HEK293 (cell line): Measurements from ENCODE around the gene DNAJB8.

Experiments
- CTCF ChIA-PET: fragments of 350-600 bp; formaldehyde crosslinking; extraction: SDS; loops from one replicate; lab custom pipeline; 2021; ENCODE audit warnings: antibody characterized with exemption; lab: Yijun Ruan, JAX
- POLR2A ChIA-PET: fragments of 300-600 bp; formaldehyde crosslinking; extraction: SDS; loops from one replicate; lab custom pipeline; 2020; ENCODE audit warnings: antibody characterized with exemption, inconsistent platforms; lab: Yijun Ruan, JAX
- H3K27ac ChIP-seq: fragments of 200-500 bp; sonication (Bioruptor generic); 2 replicates; pipeline ENCODE4 v1.5.1; 2014; ENCODE audit warnings: low read depth, low read length, control low read depth, inconsistent platforms; ENCODE audit errors: extremely low read depth
- H3K36me3 ChIP-seq, 2 experiments: fragments of 200-500 bp in 1 of 2; sonication (Bioruptor generic) in 1 of 2; 1 replicate in 1 of 2; 2 replicates in 1 of 2; pipeline ENCODE4 v1.5.1; 2014 to 2017; ENCODE audit warnings: inconsistent platforms in 2 of 2, low read length in 2 of 2; ENCODE audit not compliant: control insufficient read depth in 2 of 2, insufficient read depth in 1 of 2
- H3K4me1 ChIP-seq: fragments of 200-500 bp; sonication (Bioruptor generic); 2 replicates; pipeline ENCODE4 v1.5.1; 2014; ENCODE audit warnings: mild to moderate bottlenecking, low read length, inconsistent platforms; ENCODE audit not compliant: control insufficient read depth, insufficient read depth
- H3K4me3 ChIP-seq: 2 replicates; pipeline ENCODE4 v1.5.1; 2011; ENCODE audit warnings: low read depth, mild to moderate bottlenecking, control low read depth, low read length, moderate library complexity
- H3K9me3 ChIP-seq: fragments of 200-500 bp; sonication (Bioruptor generic); 2 replicates; pipeline ENCODE4 v1.5.1; 2014; ENCODE audit warnings: low read depth, low read length, inconsistent platforms; ENCODE audit not compliant: control insufficient read depth, insufficient read depth
- GLI2 ChIP-seq: fragments of 450-650 bp; formaldehyde crosslinking; IDR thresholded peaks from 2 replicates; pipeline ENCODE4; 2017; ENCODE audit warnings: missing biosample characterization, missing genetic modification characterization, low read depth, borderline replicate concordance
- OSR2 ChIP-seq: fragments of 450-650 bp; formaldehyde crosslinking; IDR thresholded peaks from 2 replicates; pipeline ENCODE4 v1.5.1; 2016; ENCODE audit warnings: missing biosample characterization, missing genetic modification characterization
- SP2 ChIP-seq: fragments of 450-650 bp; formaldehyde crosslinking; IDR thresholded peaks from 2 replicates; pipeline ENCODE4 v1.5.1; 2016; ENCODE audit warnings: missing biosample characterization, missing genetic modification characterization
- ZFP37 ChIP-seq: fragments of 450-650 bp; formaldehyde crosslinking; IDR thresholded peaks from 2 replicates; pipeline ENCODE4 v1.5.1; 2016; ENCODE audit warnings: missing biosample characterization, missing genetic modification characterization
- ZNF280D ChIP-seq: fragments of 450-650 bp; formaldehyde crosslinking; IDR thresholded peaks from 2 replicates; pipeline ENCODE4 v1.5.1; 2016; ENCODE audit warnings: missing biosample characterization, missing genetic modification characterization
- ZNF366 ChIP-seq: fragments of 450-650 bp; formaldehyde crosslinking; conservative IDR thresholded peaks from 2 replicates; pipeline ENCODE4 v1.5.1; 2016; ENCODE audit warnings: missing biosample characterization, missing genetic modification characterization
- ZNF423 ChIP-seq: fragments of 450-650 bp; formaldehyde crosslinking; IDR thresholded peaks from 2 replicates; pipeline ENCODE4 v1.5.1; 2016; ENCODE audit warnings: missing biosample characterization, missing genetic modification characterization
- ZNF623 ChIP-seq: fragments of 450-650 bp; formaldehyde crosslinking; IDR thresholded peaks from 2 replicates; pipeline ENCODE4 v1.5.1; 2016; ENCODE audit warnings: missing biosample characterization, missing genetic modification characterization
- ZNF768 ChIP-seq: fragments of 450-650 bp; formaldehyde crosslinking; IDR thresholded peaks from 2 replicates; pipeline ENCODE4 v1.5.1; 2018; ENCODE audit warnings: missing biosample characterization, mild to moderate bottlenecking, missing genetic modification characterization
- ZSCAN30 ChIP-seq: fragments of 450-650 bp; IDR thresholded peaks from 2 replicates; pipeline ENCODE4 v1.5.1; 2018; ENCODE audit warnings: missing biosample characterization, mild to moderate bottlenecking, missing genetic modification characterization, moderate library complexity
- TF ChIP-seq, protein P1 (sequence below): fragments of 450-650 bp; formaldehyde crosslinking; IDR thresholded peaks from 2 replicates; pipeline ENCODE4 v1.5.1; 2016; ENCODE audit warnings: missing biosample characterization, missing genetic modification characterization
- TF ChIP-seq, protein P2 (sequence below): IDR thresholded peaks from 2 replicates; pipeline ENCODE4 v1.6.1; 2011; ENCODE audit warnings: mild to moderate bottlenecking, low read depth, low read length, borderline replicate concordance
- TF ChIP-seq, protein P3 (sequence below): fragments of 450-650 bp; formaldehyde crosslinking; optimal IDR thresholded peaks from 2 replicates; pipeline ENCODE3; 2016; ENCODE audit warnings: missing biosample characterization, mild to moderate bottlenecking, missing genetic modification characterization

DNAJB8 gene

DNA sequence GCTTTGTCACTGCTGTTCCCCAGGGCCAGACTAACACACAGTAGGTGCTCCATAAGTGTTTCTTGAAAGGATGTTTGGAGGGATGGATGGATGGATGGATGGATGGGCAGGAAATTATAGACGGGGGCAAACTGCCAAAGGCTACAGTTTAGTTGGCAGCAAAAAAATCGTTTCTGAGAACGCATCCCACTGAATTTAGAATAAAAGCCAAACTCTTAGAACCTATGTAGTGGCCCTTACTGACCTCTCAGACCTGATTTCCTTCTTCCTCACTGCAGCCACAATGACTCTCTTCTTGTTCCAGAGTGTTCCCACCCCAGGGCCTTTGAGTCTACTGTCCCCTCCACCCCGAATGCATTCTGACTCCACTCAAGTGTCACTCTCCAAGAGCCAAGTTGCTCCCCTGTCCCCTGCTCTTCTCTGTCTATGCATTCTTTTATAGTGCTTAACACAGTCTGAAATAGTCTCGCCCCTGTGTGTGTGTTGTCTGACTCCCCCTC is 31.5 kb upstream of the DNAJB8 start:
- H3K27ac ChIP-seq: no peak overlapping the region
- H3K4me1 ChIP-seq: no peaks in the 10 kb centered on the region
- CTCF ChIA-PET: interaction anchor here (0.6 to 2.7 kb wide), 3 partner anchors 72 to 307 kb away, joined by 3 to 19 read pairs (median 3); no protein-coding TSS in a partner anchor
- POLR2A ChIA-PET: no interaction called here
- TF ChIP-seq SP2 (tag by site-specific recombination) (no peak), OSR2 (tag by site-specific recombination) (no peak), GLI2 (tag by site-specific recombination) (no peak), ZNF366 (tag by site-specific recombination) (peak; percentile 24; the same call in 1 of the 2 replicates), ZNF623 (peak; percentile 63), ZNF280D (tag by site-specific recombination) (no peak), ZFP37 (tag by site-specific recombination) (no peak), ZNF768 (tag by site-specific recombination) (no peak), ZNF423 (tag by site-specific recombination) (no peak)
- TF ChIP-seq, protein P1, sequence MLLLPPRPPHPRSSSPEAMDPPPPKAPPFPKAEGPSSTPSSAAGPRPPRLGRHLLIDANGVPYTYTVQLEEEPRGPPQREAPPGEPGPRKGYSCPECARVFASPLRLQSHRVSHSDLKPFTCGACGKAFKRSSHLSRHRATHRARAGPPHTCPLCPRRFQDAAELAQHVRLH (tag by site-specific recombination): no peak
- TF ChIP-seq, protein P2, sequence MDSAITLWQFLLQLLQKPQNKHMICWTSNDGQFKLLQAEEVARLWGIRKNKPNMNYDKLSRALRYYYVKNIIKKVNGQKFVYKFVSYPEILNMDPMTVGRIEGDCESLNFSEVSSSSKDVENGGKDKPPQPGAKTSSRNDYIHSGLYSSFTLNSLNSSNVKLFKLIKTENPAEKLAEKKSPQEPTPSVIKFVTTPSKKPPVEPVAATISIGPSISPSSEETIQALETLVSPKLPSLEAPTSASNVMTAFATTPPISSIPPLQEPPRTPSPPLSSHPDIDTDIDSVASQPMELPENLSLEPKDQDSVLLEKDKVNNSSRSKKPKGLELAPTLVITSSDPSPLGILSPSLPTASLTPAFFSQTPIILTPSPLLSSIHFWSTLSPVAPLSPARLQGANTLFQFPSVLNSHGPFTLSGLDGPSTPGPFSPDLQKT: no peak
- H3K4me3 ChIP-seq: peak overlapping the region; percentile 3; the same call in 1 of the 2 replicates
- H3K9me3 ChIP-seq: no peaks in the 10 kb centered on the region
- peaks cover 0 to 50% of the 10 kb centered on the region in 2 experiments; a peak in 1 of 3 replicates for H3K36me3 ChIP-seq

DNA sequence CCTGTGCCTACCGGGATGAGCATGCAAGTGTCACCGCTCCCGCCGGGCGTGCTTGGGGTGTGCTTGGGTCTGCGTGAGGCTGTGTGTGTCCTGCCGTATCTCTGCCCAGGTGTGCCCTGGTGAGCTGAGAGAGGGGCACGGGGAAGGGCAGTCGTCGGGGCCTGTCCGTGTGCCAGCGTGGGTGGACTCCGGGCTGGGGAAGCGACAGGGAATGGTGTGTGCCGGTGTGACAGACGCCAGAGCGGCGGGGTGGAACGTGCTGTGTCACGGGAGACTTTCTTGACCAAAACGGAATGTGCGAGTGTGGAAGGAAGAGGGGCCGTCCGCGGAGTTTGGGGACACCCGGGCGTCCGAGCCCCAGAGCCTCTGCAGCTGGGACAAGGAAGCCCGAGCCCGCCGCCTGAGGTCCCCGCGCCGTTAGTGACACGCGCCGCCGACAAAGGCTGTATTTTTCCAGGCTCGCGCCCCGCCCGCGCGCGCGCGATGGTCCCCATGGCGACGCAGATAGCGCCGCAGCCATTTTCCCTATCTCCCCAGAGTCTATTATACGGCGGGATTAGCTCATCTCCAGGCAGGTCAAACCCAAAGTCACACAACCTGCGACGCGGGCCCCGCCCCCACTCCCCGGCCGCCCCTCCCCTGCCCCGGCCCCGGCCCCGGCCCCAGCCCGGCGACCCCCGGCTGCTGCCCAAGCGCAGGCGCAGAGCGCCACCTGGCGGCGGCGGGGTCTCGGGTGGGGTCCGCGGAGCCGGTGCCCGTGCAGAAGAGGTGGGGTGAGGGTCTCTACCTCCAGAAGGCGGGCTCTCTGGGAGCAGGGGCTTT is 30.8 kb upstream of the DNAJB8 start:
- TF ChIP-seq, protein P3, sequence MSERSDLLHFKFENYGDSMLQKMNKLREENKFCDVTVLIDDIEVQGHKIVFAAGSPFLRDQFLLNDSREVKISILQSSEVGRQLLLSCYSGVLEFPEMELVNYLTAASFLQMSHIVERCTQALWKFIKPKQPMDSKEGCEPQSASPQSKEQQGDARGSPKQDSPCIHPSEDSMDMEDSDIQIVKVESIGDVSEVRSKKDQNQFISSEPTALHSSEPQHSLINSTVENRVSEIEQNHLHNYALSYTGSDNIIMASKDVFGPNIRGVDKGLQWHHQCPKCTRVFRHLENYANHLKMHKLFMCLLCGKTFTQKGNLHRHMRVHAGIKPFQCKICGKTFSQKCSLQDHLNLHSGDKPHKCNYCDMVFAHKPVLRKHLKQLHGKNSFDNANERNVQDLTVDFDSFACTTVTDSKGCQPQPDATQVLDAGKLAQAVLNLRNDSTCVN (tag by site-specific recombination): peak; percentile 57
- TF ChIP-seq ZSCAN30 (tag by site-specific recombination): no peak
- CTCF ChIA-PET: interaction anchor here (0.7 to 2.7 kb wide), 3 partner anchors 71 to 271 kb away, joined by 3 to 19 read pairs (median 3); no protein-coding TSS in a partner anchor
- Histone ChIP-seq H3K27ac (no peak overlapping the region; the same call in 1 of the 2 replicates), H3K4me3 (peak overlapping the region; percentile 38), H3K9me3 (no peaks in the 10 kb centered on the region), H3K4me1 (no peaks in the 10 kb centered on the region), H3K36me3 (peaks cover 0 to 54% of the 10 kb centered on the region in 2 experiments; a peak in 1 of 3 replicates)
- POLR2A ChIA-PET: interaction anchor here (1.0 kb wide), 1 partner anchor 71 kb away, joined by 4 read pairs; no protein-coding TSS in a partner anchor
